Measurements from ENCODE around the gene EML6. TPM values are rescaled to one million over a fixed set of nuclear protein-coding genes. Genes with fewer than 3 reads are reported as not detected.
A peak's percentile ranks its signal among the peaks of the same experiment; 100 is the strongest.

EML6 gene
- total RNA-seq, 2 donors from 2014 or later: 1.4 to 2.1 TPM

GRCh38 chr2:54772531-54772930, 49.1 kb downstream of the EML6 start:
- Mint-ChIP-seq H3K27ac (no peak overlapping the region), H3K27me3 (ENCODE audit: insufficient read depth) (no peaks in the 10 kb centered on the region), H3K4me1 (no peaks in the 10 kb centered on the region), H3K36me3 (ENCODE audit: low read depth) (no peaks in the 10 kb centered on the region), H3K4me3 (no peak overlapping the region), H3K9me3 (peaks cover 14% of the 10 kb centered on the region)
- H3K27ac ChIP-seq (ENCODE audit: low read depth, low read length): no peak overlapping the region
- TF ChIP-seq, protein P1, sequence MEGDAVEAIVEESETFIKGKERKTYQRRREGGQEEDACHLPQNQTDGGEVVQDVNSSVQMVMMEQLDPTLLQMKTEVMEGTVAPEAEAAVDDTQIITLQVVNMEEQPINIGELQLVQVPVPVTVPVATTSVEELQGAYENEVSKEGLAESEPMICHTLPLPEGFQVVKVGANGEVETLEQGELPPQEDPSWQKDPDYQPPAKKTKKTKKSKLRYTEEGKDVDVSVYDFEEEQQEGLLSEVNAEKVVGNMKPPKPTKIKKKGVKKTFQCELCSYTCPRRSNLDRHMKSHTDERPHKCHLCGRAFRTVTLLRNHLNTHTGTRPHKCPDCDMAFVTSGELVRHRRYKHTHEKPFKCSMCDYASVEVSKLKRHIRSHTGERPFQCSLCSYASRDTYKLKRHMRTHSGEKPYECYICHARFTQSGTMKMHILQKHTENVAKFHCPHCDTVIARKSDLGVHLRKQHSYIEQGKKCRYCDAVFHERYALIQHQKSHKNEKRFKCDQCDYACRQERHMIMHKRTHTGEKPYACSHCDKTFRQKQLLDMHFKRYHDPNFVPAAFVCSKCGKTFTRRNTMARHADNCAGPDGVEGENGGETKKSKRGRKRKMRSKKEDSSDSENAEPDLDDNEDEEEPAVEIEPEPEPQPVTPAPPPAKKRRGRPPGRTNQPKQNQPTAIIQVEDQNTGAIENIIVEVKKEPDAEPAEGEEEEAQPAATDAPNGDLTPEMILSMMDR (conservative IDR thresholded peaks at IDR 0.05): no peak
- no peak for DNase-seq
- no peaks in the 10 kb centered on the region for H3K36me3 ChIP-seq (ENCODE audit: control insufficient read depth, insufficient read depth, low read length)
- H3K9ac ChIP-seq (ENCODE audit: extremely low read depth, low read length, poor library complexity, severe bottlenecking): no peak overlapping the region
- H3K27me3 ChIP-seq (ENCODE audit: control insufficient read depth, insufficient read depth, low read length, poor library complexity, severe bottlenecking): no peaks in the 10 kb centered on the region
- peaks cover 20% of the 10 kb centered on the region for H3K9me3 ChIP-seq (ENCODE audit: control insufficient read depth, low read length)
- 81 to 91% methylated on average over 4 of the region's 4 CpGs for WGBS, 2 experiments (ENCODE audit: insufficient coverage in 1 of 2, insufficient read length in 1 of 2)
- no peak overlapping the region for H3K4me3 ChIP-seq (ENCODE audit: low read length)
- H3K4me1 ChIP-seq (ENCODE audit: control insufficient read depth, insufficient read depth, low read length): no peaks in the 10 kb centered on the region

GRCh38 chr2:54773233-54773632, 49.8 kb downstream of the EML6 start:
- Mint-ChIP-seq H3K27me3 (ENCODE audit: insufficient read depth) (no peaks in the 10 kb centered on the region), H3K4me1 (no peaks in the 10 kb centered on the region), H3K27ac (no peak overlapping the region), H3K36me3 (ENCODE audit: low read depth) (no peaks in the 10 kb centered on the region), H3K9me3 (peaks cover 14% of the 10 kb centered on the region), H3K4me3 (no peak overlapping the region)
- no peak for DNase-seq
- H3K9me3 ChIP-seq (ENCODE audit: control insufficient read depth, low read length): peaks cover 20% of the 10 kb centered on the region
- no peaks in the 10 kb centered on the region for H3K36me3 ChIP-seq (ENCODE audit: control insufficient read depth, insufficient read depth, low read length)
- no peaks in the 10 kb centered on the region for H3K4me1 ChIP-seq (ENCODE audit: control insufficient read depth, insufficient read depth, low read length)
- WGBS, 2 experiments (ENCODE audit: insufficient coverage in 1 of 2, insufficient read length in 1 of 2): 93 to 94% methylated on average over 2 to 3 of the region's 3 CpGs
- no peak overlapping the region for H3K4me3 ChIP-seq (ENCODE audit: low read length)
- no peak overlapping the region for H3K27ac ChIP-seq (ENCODE audit: low read depth, low read length)
- TF ChIP-seq, protein P1 (conservative IDR thresholded peaks at IDR 0.05): no peak
- no peaks in the 10 kb centered on the region for H3K27me3 ChIP-seq (ENCODE audit: control insufficient read depth, insufficient read depth, low read length, poor library complexity, severe bottlenecking)
- H3K9ac ChIP-seq (ENCODE audit: extremely low read depth, low read length, poor library complexity, severe bottlenecking): no peak overlapping the region

DNA sequence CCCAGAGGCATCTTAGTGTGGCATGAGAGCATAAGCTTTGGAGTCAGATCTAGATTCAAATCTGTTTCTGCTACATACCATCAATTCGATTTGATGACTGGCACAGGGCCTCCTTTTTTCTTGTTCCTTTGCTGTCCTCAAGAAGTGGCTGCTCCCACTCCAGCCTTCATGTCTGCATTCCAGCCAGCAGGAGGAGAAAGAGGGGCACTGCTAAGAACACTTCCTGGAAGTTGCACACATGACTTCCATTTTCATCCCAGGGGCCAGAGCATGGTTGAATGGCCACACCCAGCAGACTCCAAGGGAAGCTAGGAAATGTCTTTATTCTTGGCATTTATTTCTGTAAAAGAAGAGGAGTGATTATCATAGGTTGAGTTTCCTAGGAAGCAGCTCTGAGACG, 50.4 kb downstream of the EML6 start:
- H3K27me3 Mint-ChIP-seq (ENCODE audit: insufficient read depth): no peaks in the 10 kb centered on the region

More for the DNA sequence above, 50.4 kb downstream of the EML6 start:
- peak; percentile 77 for DNase-seq
- Mint-ChIP-seq H3K9me3 (peaks cover 14% of the 10 kb centered on the region), H3K27ac (no peak overlapping the region), H3K36me3 (ENCODE audit: low read depth) (no peaks in the 10 kb centered on the region), H3K4me3 (no peak overlapping the region), H3K4me1 (no peaks in the 10 kb centered on the region)
- Histone ChIP-seq H3K27ac (ENCODE audit: low read depth, low read length) (no peak overlapping the region), H3K9ac (ENCODE audit: extremely low read depth, low read length, poor library complexity, severe bottlenecking) (no peak overlapping the region), H3K36me3 (ENCODE audit: control insufficient read depth, insufficient read depth, low read length) (no peaks in the 10 kb centered on the region), H3K4me1 (ENCODE audit: control insufficient read depth, insufficient read depth, low read length) (no peaks in the 10 kb centered on the region), H3K27me3 (ENCODE audit: control insufficient read depth, insufficient read depth, low read length, poor library complexity, severe bottlenecking) (no peaks in the 10 kb centered on the region), H3K9me3 (ENCODE audit: control insufficient read depth, low read length) (peaks cover 20% of the 10 kb centered on the region), H3K4me3 (ENCODE audit: low read length) (no peak overlapping the region)
- WGBS, 2 experiments (ENCODE audit: insufficient coverage in 1 of 2, insufficient read length in 1 of 2): 93 to 100% methylated on average over 2 of the region's 2 CpGs
- TF ChIP-seq, protein P1 (conservative IDR thresholded peaks at IDR 0.05): peak; percentile 69

Measured in endodermal cell (in vitro differentiated cells).